Measurements from ENCODE around the gene SIT1. TPM values are rescaled to one million over a fixed set of nuclear protein-coding genes. Genes with fewer than 3 reads are reported as not detected.

SIT1 gene
- polyA plus RNA-seq, 3 donors: 0.27 to 0.36 TPM; not detected in 1

DNA sequence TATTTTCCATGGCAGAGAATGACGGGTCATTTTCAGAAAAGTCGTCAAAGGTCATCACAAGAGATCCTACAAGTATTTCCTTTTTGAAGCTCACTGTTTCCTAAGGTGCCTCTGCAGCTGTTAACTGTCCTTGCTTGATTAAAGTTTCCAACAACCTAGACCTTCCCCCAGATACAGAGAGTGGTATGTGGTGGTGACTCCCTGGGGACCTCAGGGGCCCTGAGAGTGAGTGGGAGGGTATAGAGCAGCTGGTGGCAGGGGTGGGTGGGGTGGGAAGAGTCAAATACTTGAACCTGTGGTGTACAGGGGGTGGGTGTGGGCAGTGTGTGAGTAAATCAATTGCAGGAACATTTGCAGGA lies 31.0 kb downstream of the SIT1 start:
- Histone ChIP-seq H3K4me1 (ENCODE audit: control insufficient read depth in 1 of 2, insufficient read depth in 2 of 2, low read length in 2 of 2) (peaks cover 32 to 35% of the 10 kb centered on the region in 2 donors), H3K27me3 (ENCODE audit: control insufficient read depth in 2 of 2, insufficient read depth in 2 of 2, low read length in 2 of 2) (no peaks in the 10 kb centered on the region), H3K27ac (ENCODE audit: low read depth in 1 of 2, low read length in 2 of 2) (no peak overlapping the region), H3K9me3 (replicated peaks in 1 of 2; ENCODE audit: control insufficient read depth in 1 of 2, insufficient read depth in 1 of 2, low read length in 2 of 2) (no peaks in the 10 kb centered on the region), H3K4me2 (replicated peaks; ENCODE audit: extremely low read depth, low read length, poor library complexity, severe bottlenecking) (no peak overlapping the region), H3K36me3 (replicated peaks in 1 of 2; ENCODE audit: control insufficient read depth in 1 of 2, insufficient read depth in 2 of 2, low read length in 2 of 2) (no peaks in the 10 kb centered on the region), H2AFZ (ENCODE audit: insufficient read depth, low read depth, low read length, poor library complexity, severe bottlenecking) (peak overlapping the region; percentile 38), H3K79me2 (ENCODE audit: insufficient read depth, low read length) (no peaks in the 10 kb centered on the region), H3K4me3 (replicated peaks in 1 of 3; ENCODE audit: low read depth in 2 of 3, low read length in 3 of 3) (no peak overlapping the region), H4K20me1 (ENCODE audit: insufficient read depth, low read length) (no peaks in the 10 kb centered on the region), H3K9ac (ENCODE audit: insufficient read depth, low read length, poor library complexity, severe bottlenecking) (no peak overlapping the region)
- Mint-ChIP-seq H3K4me1 (peaks cover 38% of the 10 kb centered on the region), H3K4me3 (peak overlapping the region in 1 of 2 donors; percentile 43), H3K9me3 (no peaks in the 10 kb centered on the region), H3K27ac (peak overlapping the region in 1 of 7 donors; percentile 81), H3K27me3 (ENCODE audit: low read depth in 3 of 3) (peaks cover 8 to 24% (median 16%) of the 10 kb centered on the region in 3 donors), H3K36me3 (peaks cover 3 to 4% of the 10 kb centered on the region in 2 donors)
- intact Hi-C loops (cut with micrococcal nuclease): no loop called here
- DNase-seq: no peak
- TF ChIP-seq, protein P1, sequence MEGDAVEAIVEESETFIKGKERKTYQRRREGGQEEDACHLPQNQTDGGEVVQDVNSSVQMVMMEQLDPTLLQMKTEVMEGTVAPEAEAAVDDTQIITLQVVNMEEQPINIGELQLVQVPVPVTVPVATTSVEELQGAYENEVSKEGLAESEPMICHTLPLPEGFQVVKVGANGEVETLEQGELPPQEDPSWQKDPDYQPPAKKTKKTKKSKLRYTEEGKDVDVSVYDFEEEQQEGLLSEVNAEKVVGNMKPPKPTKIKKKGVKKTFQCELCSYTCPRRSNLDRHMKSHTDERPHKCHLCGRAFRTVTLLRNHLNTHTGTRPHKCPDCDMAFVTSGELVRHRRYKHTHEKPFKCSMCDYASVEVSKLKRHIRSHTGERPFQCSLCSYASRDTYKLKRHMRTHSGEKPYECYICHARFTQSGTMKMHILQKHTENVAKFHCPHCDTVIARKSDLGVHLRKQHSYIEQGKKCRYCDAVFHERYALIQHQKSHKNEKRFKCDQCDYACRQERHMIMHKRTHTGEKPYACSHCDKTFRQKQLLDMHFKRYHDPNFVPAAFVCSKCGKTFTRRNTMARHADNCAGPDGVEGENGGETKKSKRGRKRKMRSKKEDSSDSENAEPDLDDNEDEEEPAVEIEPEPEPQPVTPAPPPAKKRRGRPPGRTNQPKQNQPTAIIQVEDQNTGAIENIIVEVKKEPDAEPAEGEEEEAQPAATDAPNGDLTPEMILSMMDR (IDR thresholded peaks at IDR 0.05): no peak
- WGBS (ENCODE audit: insufficient coverage): 25% methylated on average over 1 of the region's 2 CpGs

DNA sequence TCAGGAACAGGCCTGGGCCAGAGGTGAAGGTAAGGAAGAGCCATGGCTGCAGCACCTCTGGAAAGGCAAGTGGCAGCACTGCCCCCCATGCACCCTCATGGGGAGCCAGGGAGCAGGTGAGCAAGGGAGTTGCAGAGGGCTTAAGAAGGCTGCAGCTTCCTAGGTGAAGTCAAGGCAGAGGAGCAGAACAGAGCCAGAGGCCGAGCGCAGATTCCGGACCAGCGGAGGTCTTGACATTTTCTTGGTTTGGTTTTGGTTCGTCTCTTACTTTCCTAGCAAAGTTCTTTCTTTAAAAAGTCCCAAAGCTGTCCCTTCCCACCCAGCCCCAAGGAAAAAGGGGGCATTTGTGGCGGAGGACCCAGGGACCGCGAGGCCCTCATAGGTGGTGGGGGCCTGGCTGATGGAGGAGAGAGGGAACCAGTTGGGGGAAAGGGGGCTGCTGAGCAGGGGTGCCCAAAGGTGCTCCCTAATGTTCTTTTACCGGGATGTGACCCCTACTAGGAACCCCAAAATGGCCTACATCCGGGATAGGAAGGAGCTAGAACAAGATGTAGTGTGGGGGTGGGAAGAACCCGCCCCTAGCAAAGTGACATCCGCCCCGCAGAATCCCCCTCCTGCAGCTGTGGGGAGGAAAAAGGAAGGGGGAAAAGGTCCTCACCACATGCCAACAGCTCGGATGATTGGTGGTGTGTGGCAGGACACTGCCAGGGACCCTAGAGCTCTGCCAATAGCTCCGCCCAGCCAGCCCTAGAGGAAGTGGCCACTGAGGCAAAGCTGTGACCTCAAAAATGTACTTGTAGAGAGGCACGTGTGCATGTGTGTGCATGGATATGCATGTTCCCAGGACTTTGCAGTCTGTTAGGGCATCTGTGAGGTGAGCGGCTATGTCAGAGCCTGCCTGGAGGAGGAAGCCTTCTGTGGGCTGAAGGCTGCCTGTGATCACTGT lies 31.6 kb downstream of the SIT1 start:
- Mint-ChIP-seq H3K36me3 (peaks cover 3 to 4% of the 10 kb centered on the region in 2 donors), H3K9me3 (no peaks in the 10 kb centered on the region), H3K4me1 (peaks cover 38% of the 10 kb centered on the region), H3K27ac (peak overlapping the region in 2 of 7 donors; percentile 77 to 81), H3K4me3 (peak overlapping the region in 1 of 2 donors; percentile 43), H3K27me3 (ENCODE audit: low read depth in 3 of 3) (peaks cover 12 to 24% (median 16%) of the 10 kb centered on the region in 3 donors)
- Histone ChIP-seq H3K4me2 (replicated peaks; ENCODE audit: extremely low read depth, low read length, poor library complexity, severe bottlenecking) (no peak overlapping the region), H3K9ac (ENCODE audit: insufficient read depth, low read length, poor library complexity, severe bottlenecking) (no peak overlapping the region), H2AFZ (ENCODE audit: insufficient read depth, low read depth, low read length, poor library complexity, severe bottlenecking) (peak overlapping the region; percentile 38), H3K27ac (ENCODE audit: low read depth in 1 of 2, low read length in 2 of 2) (peak overlapping the region in 1 of 2 donors; percentile 8), H3K4me3 (replicated peaks in 1 of 3; ENCODE audit: low read depth in 2 of 3, low read length in 3 of 3) (no peak overlapping the region), H3K4me1 (ENCODE audit: control insufficient read depth in 1 of 2, insufficient read depth in 2 of 2, low read length in 2 of 2) (peaks cover 32 to 35% of the 10 kb centered on the region in 2 donors), H3K79me2 (ENCODE audit: insufficient read depth, low read length) (no peaks in the 10 kb centered on the region), H4K20me1 (ENCODE audit: insufficient read depth, low read length) (no peaks in the 10 kb centered on the region), H3K9me3 (replicated peaks in 1 of 2; ENCODE audit: control insufficient read depth in 1 of 2, insufficient read depth in 1 of 2, low read length in 2 of 2) (no peaks in the 10 kb centered on the region), H3K36me3 (replicated peaks in 1 of 2; ENCODE audit: control insufficient read depth in 1 of 2, insufficient read depth in 2 of 2, low read length in 2 of 2) (no peaks in the 10 kb centered on the region), H3K27me3 (ENCODE audit: control insufficient read depth in 2 of 2, insufficient read depth in 2 of 2, low read length in 2 of 2) (no peaks in the 10 kb centered on the region)
- intact Hi-C loops (cut with micrococcal nuclease): no loop called here
- 50% methylated on average over 6 of the region's 17 CpGs for WGBS (ENCODE audit: insufficient coverage)
- TF ChIP-seq, protein P1 (IDR thresholded peaks at IDR 0.05): no peak
- DNase-seq: peak; percentile 21 to 67 (median 42)
